A549 treated with DMSO at 1 μM for 4 hours (cell line): ENCODE measurements around the gene LAPTM4A. TPM values are rescaled to one million over a fixed set of nuclear protein-coding genes. Genes with fewer than 3 reads are reported as not detected.

Experiments
- total RNA-seq: library from RNA; stranded (reverse); fragments of 200-300 nt; extraction: Qiagen RNA extraction; gene quantifications from 5 replicates; pipeline ENCODE4 v1.2.3, GENCODE V29; 2022; ENCODE audit warnings: low read depth

Gene LAPTM4A
- total RNA-seq: 220 to 278 TPM (median 252 TPM) in 5 replicates

DNA sequence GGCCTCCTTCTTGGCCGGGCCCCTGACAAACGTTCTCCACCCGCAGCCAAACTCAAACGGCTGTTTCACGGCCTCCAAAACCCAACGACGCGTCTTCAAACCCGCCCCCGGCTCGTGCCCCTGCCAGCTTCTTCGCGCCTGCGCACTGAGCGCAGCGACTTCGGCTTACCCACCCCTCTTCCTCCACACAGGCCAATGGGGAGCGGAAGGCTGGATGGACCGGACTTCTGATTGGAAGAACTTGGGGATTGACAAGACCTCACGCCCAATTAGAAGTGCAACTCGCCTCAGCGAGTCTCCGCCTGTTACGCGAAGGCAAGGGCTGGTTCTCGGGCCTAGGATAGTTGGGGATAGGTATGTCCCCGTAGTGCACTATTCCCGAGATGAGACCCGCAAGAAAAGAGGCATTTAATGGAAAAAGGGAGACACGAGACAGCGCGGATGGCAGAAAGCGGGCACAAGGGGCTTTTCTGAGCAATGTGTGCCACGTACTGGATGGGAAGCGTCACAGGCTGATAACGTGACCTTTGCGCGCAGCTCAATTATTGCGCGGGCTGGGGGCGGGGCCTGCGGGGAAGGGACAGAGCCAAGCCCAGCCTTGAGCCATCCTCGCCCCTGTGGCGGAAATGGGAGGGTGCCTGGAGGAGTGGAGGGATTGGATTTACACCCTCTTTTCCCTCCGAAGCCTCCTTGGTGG, at the start of gene LAPTM4A:
TSS of gene LAPTM4A (minus strand) at position 97 of the 697 bp plus-strand sequence. CDS start 108 bp downstream, outside the sequence.

DNA sequence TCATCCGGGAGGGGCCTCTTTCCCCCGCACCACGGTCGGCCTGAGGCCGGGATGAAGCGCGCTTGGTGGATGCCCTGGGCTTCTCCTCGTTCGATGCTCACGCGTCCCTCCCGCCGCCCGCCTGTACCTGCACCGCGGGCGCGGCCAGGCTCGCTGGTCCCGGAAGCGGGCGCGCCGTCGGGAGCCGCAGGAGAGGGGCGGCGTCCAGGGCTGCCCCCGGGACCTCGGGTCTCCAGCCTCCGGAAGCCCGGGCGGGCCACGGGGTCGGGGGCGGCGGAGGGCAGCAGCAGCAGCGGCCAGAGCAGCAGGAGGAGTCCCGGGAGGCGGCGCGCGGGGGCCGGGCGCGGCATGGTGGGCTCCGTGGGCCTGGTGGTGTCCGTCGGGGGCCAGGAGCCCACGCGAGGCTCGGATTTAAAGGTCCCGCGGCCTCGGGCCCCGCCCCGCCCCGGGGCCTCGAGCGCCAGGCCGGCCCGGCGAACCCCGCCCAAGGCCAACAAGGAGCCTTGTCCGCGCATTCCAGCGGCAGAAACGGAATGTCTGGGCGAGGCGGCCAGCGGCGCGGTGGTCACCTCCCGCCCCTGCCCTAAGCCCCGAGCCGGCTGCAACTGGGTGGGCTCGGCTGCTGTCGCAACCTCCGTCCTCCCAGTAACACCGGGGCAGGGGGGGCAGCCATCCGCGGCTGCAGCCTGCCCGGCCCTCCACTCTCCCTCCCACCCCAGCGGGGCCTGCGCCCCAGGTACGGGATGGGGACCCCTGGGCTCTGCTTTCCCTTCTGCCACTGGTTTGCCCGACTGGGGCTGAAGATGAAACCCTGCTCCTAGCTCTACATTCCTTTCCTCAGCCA, 38.9 kb downstream of the LAPTM4A start, which contains the start of gene MATN3:
TSS of gene MATN3 (minus strand) at position 387 of the 844 bp plus-strand sequence. CDS start at position 350, 37 bp downstream.

DNA sequence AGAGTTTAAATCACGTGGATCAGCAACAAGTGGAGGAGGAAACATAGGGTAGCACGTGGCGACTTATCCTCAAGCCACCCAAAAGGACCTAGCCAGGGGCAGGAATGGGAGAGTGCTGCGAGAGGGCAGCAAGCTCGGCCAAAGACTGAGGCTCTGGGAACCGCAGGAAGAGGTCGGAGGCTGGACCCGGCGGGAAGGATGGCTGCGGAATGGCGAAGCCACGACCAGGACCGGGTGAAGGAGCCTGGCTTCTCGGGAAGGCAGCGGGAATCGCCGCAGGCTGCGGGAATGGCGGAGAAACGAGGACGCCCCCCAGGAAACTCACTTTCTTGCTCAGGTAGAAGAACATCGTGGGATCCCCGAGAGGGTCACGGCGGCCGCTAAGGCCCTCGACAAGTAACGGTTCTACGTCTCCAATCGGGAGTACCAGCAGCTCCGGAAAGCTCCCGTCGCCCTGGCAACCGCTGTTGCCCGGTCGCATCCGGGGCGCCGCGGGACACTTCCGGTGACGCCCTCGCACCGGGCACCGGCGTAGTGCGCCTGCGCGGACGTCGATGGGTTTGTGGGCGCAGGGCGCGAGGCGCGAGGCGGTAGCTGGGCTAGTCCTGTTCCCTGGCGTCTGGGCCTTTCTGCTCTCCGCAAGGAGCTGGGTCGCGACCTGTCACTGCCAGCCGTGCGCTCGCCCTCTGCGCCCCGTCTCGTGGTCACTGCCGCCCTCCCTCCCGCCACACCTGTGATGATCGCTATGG, 61.6 kb downstream of the LAPTM4A start, which contains the start of gene WDR35:
TSS of gene WDR35 (minus strand) at position 439 of the 749 bp plus-strand sequence. CDS start at position 349, 90 bp downstream.

Other genes starting within 250 kb of the LAPTM4A start
- gene TTC32, start 149.6 kb downstream of the LAPTM4A start, total RNA-seq: 12.5 to 15.0 TPM (median 14.0 TPM) in 5 replicates
- 14.1 to 17.5 TPM (median 16.6 TPM) in 5 replicates for gene WDR35, start 61.5 kb downstream of the LAPTM4A start, total RNA-seq
- 8.9 to 15.9 TPM (median 12.6 TPM) in 5 replicates for gene MATN3, start 39.0 kb downstream of the LAPTM4A start, total RNA-seq
- 172 to 222 TPM (median 186 TPM) in 5 replicates for gene SDC1, start 173.5 kb upstream of the LAPTM4A start, total RNA-seq